MM.1S (cell line): Measurements from ENCODE around the gene SFMBT1.

Experiments used
- DNase-seq: peaks from one replicate; pipeline ENCODE4 v3.0.0-alpha.2; 2015
- H2AFZ ChIP-seq: fragments of 300-600 bp; sonication (generic); 2 replicates; pipeline ENCODE4 v1.6.0; 2016; ENCODE audit warnings: antibody characterized with exemption, low read length
- H3F3A ChIP-seq: fragments of 300-600 bp; sonication (generic); 2 replicates; pipeline ENCODE4 v1.6.1; 2016; ENCODE audit warnings: mild to moderate bottlenecking, antibody characterized with exemption, low read length, moderate library complexity, mixed read lengths; ENCODE audit not compliant: insufficient read depth
- H3K27ac ChIP-seq: fragments of 300-600 bp; sonication (generic); 2 replicates; pipeline ENCODE4 v1.5.1; 2016; ENCODE audit warnings: mild to moderate bottlenecking, low read length
- H3K27me3 ChIP-seq: fragments of 300-600 bp; sonication (generic); replicated peaks from 2 replicates; pipeline ENCODE4 v1.6.0; 2016; ENCODE audit warnings: low read length; ENCODE audit not compliant: insufficient read depth
- H3K36me3 ChIP-seq: fragments of 300-600 bp; sonication (generic); replicated peaks from 2 replicates; pipeline ENCODE4 v1.6.1; 2016; ENCODE audit warnings: mild to moderate bottlenecking, low read length, mixed read lengths; ENCODE audit not compliant: insufficient read depth
- H3K4me1 ChIP-seq: fragments of 300-600 bp; sonication (generic); 2 replicates; pipeline ENCODE4 v1.6.1; 2016; ENCODE audit warnings: low read length, mixed read lengths
- H3K4me2 ChIP-seq: fragments of 300-600 bp; sonication (generic); 2 replicates; pipeline ENCODE4 v1.6.0; 2016; ENCODE audit warnings: low read depth, low read length
- H3K4me3 ChIP-seq: fragments of 300-600 bp; sonication (generic); 2 replicates; pipeline ENCODE4 v1.5.1; 2016; ENCODE audit warnings: low read length, mixed read lengths
- H3K79me2 ChIP-seq: fragments of 300-600 bp; sonication (generic); 2 replicates; pipeline ENCODE4 v1.6.1; 2016; ENCODE audit warnings: mixed run types, low read length, mixed read lengths
- H3K9ac ChIP-seq: fragments of 300-600 bp; sonication (generic); 2 replicates; pipeline ENCODE4 v1.6.1; 2016; ENCODE audit warnings: low read length, mixed read lengths
- H3K9me2 ChIP-seq: fragments of 300-600 bp; sonication (generic); replicated peaks from 2 replicates; pipeline ENCODE4 v1.6.1; 2016; ENCODE audit warnings: mild to moderate bottlenecking, low read length, mixed read lengths; ENCODE audit not compliant: insufficient read depth
- H3K9me3 ChIP-seq: fragments of 300-600 bp; sonication (generic); replicated peaks from 2 replicates; pipeline ENCODE4 v1.6.1; 2016; ENCODE audit warnings: mild to moderate bottlenecking, low read length, mixed read lengths; ENCODE audit not compliant: insufficient read depth
- H4K20me1 ChIP-seq: fragments of 300-600 bp; sonication (generic); 2 replicates; pipeline ENCODE4 v1.6.1; 2016; ENCODE audit warnings: mild to moderate bottlenecking, low read length, moderate library complexity, mixed read lengths; ENCODE audit not compliant: insufficient read depth
- EZH2 ChIP-seq: fragments of 300-600 bp; sonication (generic); optimal IDR thresholded peaks from 2 replicates; pipeline ENCODE3; 2017; ENCODE audit warnings: low read depth, mild to moderate bottlenecking, antibody characterized with exemption, low read length, mixed read lengths
- EZH2phosphoT487 ChIP-seq: fragments of 300-600 bp; sonication (generic); IDR thresholded peaks from 2 replicates; pipeline ENCODE4 v1.6.1; 2018; ENCODE audit warnings: antibody characterized with exemption, low read length
- TF ChIP-seq, protein P1 (sequence below): fragments of 300-600 bp; sonication (generic); IDR thresholded peaks from 2 replicates; pipeline ENCODE4 v1.5.1; 2016; ENCODE audit warnings: antibody characterized with exemption, low read length, mixed read lengths

SFMBT1 gene

DNA sequence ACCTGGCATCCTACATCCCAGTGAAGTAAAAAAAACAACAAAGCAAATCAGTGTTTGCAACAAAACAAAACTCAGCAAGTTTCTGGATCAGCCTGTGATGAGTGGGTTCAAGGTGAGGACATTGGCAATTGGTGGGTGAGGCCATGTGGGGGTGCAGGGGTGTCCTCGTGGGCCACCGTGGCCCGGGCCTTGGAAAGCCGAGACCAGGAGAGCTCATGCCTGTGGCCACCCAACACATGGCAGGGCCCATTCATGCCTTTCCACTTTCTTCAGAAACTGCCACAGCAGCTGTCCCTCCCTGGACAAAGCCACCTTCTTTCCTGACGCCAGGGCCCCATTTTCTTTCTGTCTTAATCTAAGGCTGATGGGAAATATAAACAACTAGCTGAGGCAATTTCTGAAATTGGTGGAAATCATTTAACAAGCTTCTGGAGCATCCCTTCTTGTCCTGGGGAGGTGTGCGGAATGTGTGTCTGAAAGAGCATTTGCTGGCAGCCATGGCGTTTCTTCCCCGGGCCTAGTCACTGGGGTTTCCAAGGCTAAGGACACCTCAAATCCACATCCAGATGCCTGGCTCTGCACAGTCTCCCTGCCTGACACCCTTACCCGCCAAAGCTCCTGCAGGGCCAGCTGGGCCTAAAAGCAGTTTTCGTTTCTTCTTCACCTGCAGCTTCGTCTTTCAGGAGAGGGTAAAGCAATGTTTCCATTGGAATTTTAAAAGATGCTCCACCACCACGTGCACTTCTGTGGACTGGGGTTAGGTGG is 34.1 kb upstream of the SFMBT1 start:
- H3K9me3 ChIP-seq = no peaks in the 10 kb centered on the region
- TF ChIP-seq EZH2phosphoT487 (no peak), EZH2 (no peak)
- TF ChIP-seq, protein P1, sequence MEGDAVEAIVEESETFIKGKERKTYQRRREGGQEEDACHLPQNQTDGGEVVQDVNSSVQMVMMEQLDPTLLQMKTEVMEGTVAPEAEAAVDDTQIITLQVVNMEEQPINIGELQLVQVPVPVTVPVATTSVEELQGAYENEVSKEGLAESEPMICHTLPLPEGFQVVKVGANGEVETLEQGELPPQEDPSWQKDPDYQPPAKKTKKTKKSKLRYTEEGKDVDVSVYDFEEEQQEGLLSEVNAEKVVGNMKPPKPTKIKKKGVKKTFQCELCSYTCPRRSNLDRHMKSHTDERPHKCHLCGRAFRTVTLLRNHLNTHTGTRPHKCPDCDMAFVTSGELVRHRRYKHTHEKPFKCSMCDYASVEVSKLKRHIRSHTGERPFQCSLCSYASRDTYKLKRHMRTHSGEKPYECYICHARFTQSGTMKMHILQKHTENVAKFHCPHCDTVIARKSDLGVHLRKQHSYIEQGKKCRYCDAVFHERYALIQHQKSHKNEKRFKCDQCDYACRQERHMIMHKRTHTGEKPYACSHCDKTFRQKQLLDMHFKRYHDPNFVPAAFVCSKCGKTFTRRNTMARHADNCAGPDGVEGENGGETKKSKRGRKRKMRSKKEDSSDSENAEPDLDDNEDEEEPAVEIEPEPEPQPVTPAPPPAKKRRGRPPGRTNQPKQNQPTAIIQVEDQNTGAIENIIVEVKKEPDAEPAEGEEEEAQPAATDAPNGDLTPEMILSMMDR = no peak
- no peaks in the 10 kb centered on the region for H3K36me3 ChIP-seq
- H3K9ac ChIP-seq = no peak overlapping the region
- H3K4me1 ChIP-seq = no peaks in the 10 kb centered on the region
- no peaks in the 10 kb centered on the region for H3K27me3 ChIP-seq
- H3K27ac ChIP-seq = no peak overlapping the region
- H3K79me2 ChIP-seq = no peaks in the 10 kb centered on the region
- H3K4me2 ChIP-seq = no peak overlapping the region
- H4K20me1 ChIP-seq = no peaks in the 10 kb centered on the region
- no peak for DNase-seq
- no peak overlapping the region for H2AFZ ChIP-seq
- H3K4me3 ChIP-seq = no peak overlapping the region
- H3K9me2 ChIP-seq = no peaks in the 10 kb centered on the region
- no peaks in the 10 kb centered on the region for H3F3A ChIP-seq

DNA sequence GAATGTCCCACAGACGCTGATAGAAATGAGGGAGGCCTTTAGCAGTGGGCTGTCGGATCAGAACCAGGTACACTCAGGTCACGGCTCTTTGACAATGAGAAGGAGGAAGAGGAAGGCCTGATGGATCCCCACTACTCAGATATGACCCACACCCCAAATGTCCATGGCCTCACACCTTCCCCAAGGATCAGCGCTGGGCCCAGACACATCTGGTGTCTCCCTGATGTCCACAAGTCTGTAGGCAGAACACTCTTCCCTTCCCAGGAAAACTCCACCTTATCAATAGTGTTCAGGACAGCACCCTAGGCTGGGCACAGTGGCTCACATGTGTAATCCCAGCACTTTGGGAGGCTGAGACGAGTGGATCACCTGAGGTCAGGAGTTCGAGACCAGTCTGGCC is 33.3 kb upstream of the SFMBT1 start:
- no peaks in the 10 kb centered on the region for H3K4me1 ChIP-seq
- no peaks in the 10 kb centered on the region for H3F3A ChIP-seq
- no peak for DNase-seq
- no peak overlapping the region for H3K27ac ChIP-seq
- H3K4me3 ChIP-seq = no peak overlapping the region
- H3K9ac ChIP-seq = no peak overlapping the region
- H3K79me2 ChIP-seq = no peaks in the 10 kb centered on the region
- TF ChIP-seq EZH2 = no peak
- TF ChIP-seq EZH2phosphoT487 = no peak
- TF ChIP-seq, protein P1 = no peak
- no peaks in the 10 kb centered on the region for H3K9me2 ChIP-seq
- no peaks in the 10 kb centered on the region for H3K36me3 ChIP-seq
- H3K4me2 ChIP-seq = no peak overlapping the region
- no peak overlapping the region for H2AFZ ChIP-seq
- no peaks in the 10 kb centered on the region for H4K20me1 ChIP-seq
- H3K9me3 ChIP-seq = no peaks in the 10 kb centered on the region
- H3K27me3 ChIP-seq = no peaks in the 10 kb centered on the region

DNA sequence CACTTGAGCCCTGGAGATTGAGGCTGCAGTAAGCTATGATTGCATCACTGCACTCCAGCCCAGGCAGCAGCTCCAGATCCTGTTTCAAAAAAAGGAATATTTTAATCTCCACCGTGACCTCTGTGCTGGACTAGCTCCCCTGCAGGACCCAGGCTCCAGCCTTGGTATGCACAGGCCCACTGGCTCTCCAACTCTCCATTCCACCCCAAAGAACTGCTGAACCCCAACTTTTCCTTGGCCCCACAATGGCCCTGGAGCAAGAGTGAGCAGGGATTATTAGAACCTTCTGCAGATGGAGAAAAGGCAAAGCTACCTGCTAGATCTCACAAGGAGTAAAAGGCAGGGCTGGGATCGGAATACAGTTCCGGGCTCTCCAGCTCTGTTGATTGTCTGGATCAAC is 32.8 kb upstream of the SFMBT1 start:
- no peaks in the 10 kb centered on the region for H3K36me3 ChIP-seq
- no peaks in the 10 kb centered on the region for H3K4me1 ChIP-seq
- no peaks in the 10 kb centered on the region for H3K9me3 ChIP-seq
- H3K9ac ChIP-seq = no peak overlapping the region
- no peaks in the 10 kb centered on the region for H3K79me2 ChIP-seq
- DNase-seq = no peak
- H3K27me3 ChIP-seq = no peaks in the 10 kb centered on the region
- H3F3A ChIP-seq = no peaks in the 10 kb centered on the region
- no peaks in the 10 kb centered on the region for H4K20me1 ChIP-seq
- no peak overlapping the region for H3K4me2 ChIP-seq
- H2AFZ ChIP-seq = no peak overlapping the region
- TF ChIP-seq, protein P1 = no peak
- no peak for TF ChIP-seq EZH2phosphoT487
- no peak for TF ChIP-seq EZH2
- H3K27ac ChIP-seq = no peak overlapping the region
- H3K9me2 ChIP-seq = no peaks in the 10 kb centered on the region
- H3K4me3 ChIP-seq = no peak overlapping the region
